HCT116 (cell line): ENCODE results near the gene PANK3. TPM values are rescaled to one million over a fixed set of nuclear protein-coding genes. Genes with fewer than 3 reads are reported as not detected.

Experiments used
- ATAC-seq: fragments of 200-7000 bp; cut with Tn5 transposase; 2 replicates; pipeline ENCODE4 v1.9.1; 2020; ENCODE audit warnings: mild to moderate bottlenecking, moderate library complexity
- BruUV-seq: library from RNA; stranded (reverse); fragments of 400-500 nt; replicated peaks from 2 replicates; lab custom pipeline; 2021; lab: Mats Ljungman, UMichigan
- CTCF ChIA-PET: fragments of 300-600 bp; sonication (Branson Sonifier 250); formaldehyde crosslinking; loops from one replicate; lab custom pipeline; 2021; ENCODE audit warnings: antibody characterized with exemption; lab: Charles Lee
- POLR2A ChIA-PET: fragments of 300-600, 350-600 bp; sonication (Branson Sonifier 250); formaldehyde crosslinking; loops from one replicate; lab custom pipeline; 2021; ENCODE audit warnings: antibody characterized with exemption; lab: Charles Lee
- RAD21 ChIA-PET, 2 experiments: fragments of 300-600 bp; sonication (Branson Sonifier 250); formaldehyde crosslinking; loops; one replicate each; lab custom pipeline; 2023; ENCODE audit warnings: low total read pairs in 2 of 2; ENCODE audit not compliant: uncharacterized antibody in 2 of 2, unreplicated experiment in 2 of 2, low non-redundant PET in 1 of 2; lab: Charles Lee
- DNase-seq: peaks from one replicate; pipeline ENCODE4 v3.0.0-alpha.2; 2010; ENCODE audit warnings: low read depth, low spot score
- H2AFZ ChIP-seq: fragments of 200-600 bp; shearing (Covaris generic), sonication (generic); 2 replicates; pipeline ENCODE4 v1.6.1; 2017; ENCODE audit warnings: low read depth, mixed run types, mixed read lengths, antibody characterized with exemption, low read length; ENCODE audit not compliant: poor library complexity, severe bottlenecking
- H3K27ac ChIP-seq: 2 replicates; pipeline ENCODE4 v1.5.1; 2012; ENCODE audit warnings: low read depth, low read length
- H3K27me3 ChIP-seq: fragments of 200-600 bp; sonication (generic); 2 replicates; pipeline ENCODE4 v1.6.1; 2016; ENCODE audit warnings: mixed run types, low read length, mixed read lengths; ENCODE audit not compliant: insufficient read depth
- H3K36me3 ChIP-seq, 2 experiments: fragments of 200-500 bp in 1 of 2; fragments of 200-600 bp in 1 of 2; sonication (Bioruptor generic) in 1 of 2; sonication (generic) in 1 of 2; 2 replicates each; pipeline versions ENCODE4 v1.5.1 to v1.6.1; 2014 to 2016; ENCODE audit warnings: low read length in 2 of 2, inconsistent platforms in 1 of 2, mixed read lengths in 1 of 2, mixed run types in 1 of 2; ENCODE audit not compliant: insufficient read depth in 2 of 2, control insufficient read depth in 1 of 2
- H3K4me1 ChIP-seq, 2 experiments: fragments of 200-600 bp in 1 of 2; sonication (generic) in 1 of 2; 2 replicates each; pipeline versions ENCODE4 v1.5.1 to v1.6.1; 2012 to 2017; ENCODE audit warnings: low read length in 2 of 2, inconsistent platforms in 1 of 2, mild to moderate bottlenecking in 1 of 2, mixed read lengths in 1 of 2, mixed run types in 1 of 2, moderate library complexity in 1 of 2; ENCODE audit not compliant: insufficient read depth in 2 of 2, control insufficient read depth in 1 of 2
- H3K4me2 ChIP-seq: fragments of 200-600 bp; sonication (generic); 2 replicates; pipeline ENCODE4 v1.6.1; 2017; ENCODE audit warnings: mixed run types, low read length, mixed read lengths
- H3K4me3 ChIP-seq, 2 experiments: fragments of 200-600 bp in 1 of 2; sonication (generic) in 1 of 2; replicated peaks in 1 of 2; 2 replicates each; pipeline ENCODE4 v1.5.1; 2011 to 2016; ENCODE audit warnings: low read length in 2 of 2, control low read depth in 1 of 2, low read depth in 1 of 2, mild to moderate bottlenecking in 1 of 2, mixed read lengths in 1 of 2, mixed run types in 1 of 2
- H3K79me2 ChIP-seq: fragments of 200-600 bp; sonication (generic); 2 replicates; pipeline ENCODE4 v1.6.1; 2017; ENCODE audit warnings: mild to moderate bottlenecking, mixed run types, low read length, moderate library complexity, mixed read lengths; ENCODE audit not compliant: insufficient read depth
- H3K9ac ChIP-seq: fragments of 200-600 bp; sonication (generic); 2 replicates; pipeline ENCODE4 v1.6.1; 2016; ENCODE audit warnings: low read length, mixed read lengths
- H3K9me2 ChIP-seq: fragments of 200-600 bp; sonication (generic), shearing (Covaris generic); 2 replicates; pipeline ENCODE4 v1.6.1; 2017; ENCODE audit warnings: mixed run types, mild to moderate bottlenecking, moderate library complexity; ENCODE audit not compliant: insufficient read depth
- H3K9me3 ChIP-seq, 2 experiments: fragments of 200-500 bp in 1 of 2; fragments of 200-600 bp in 1 of 2; sonication (Bioruptor generic) in 1 of 2; sonication (generic) in 1 of 2; 2 replicates each; pipeline ENCODE4 v1.6.1; 2014 to 2017; ENCODE audit warnings: low read length in 2 of 2, mixed read lengths in 2 of 2, inconsistent platforms in 1 of 2, low read depth in 1 of 2, mild to moderate bottlenecking in 1 of 2, mixed run types in 1 of 2, moderate library complexity in 1 of 2; ENCODE audit not compliant: control insufficient read depth in 1 of 2, insufficient read depth in 1 of 2
- H4K20me1 ChIP-seq: fragments of 200-600 bp; sonication (generic), shearing (Covaris generic); 2 replicates; pipeline ENCODE4 v1.6.1; 2017; ENCODE audit warnings: mixed run types, mild to moderate bottlenecking, moderate library complexity; ENCODE audit not compliant: insufficient read depth
- CBX3 ChIP-seq: IDR thresholded peaks from 2 replicates; pipeline ENCODE4 v1.6.1; 2012; ENCODE audit warnings: low read depth
- CEBPB ChIP-seq: IDR thresholded peaks from 2 replicates; pipeline ENCODE4 v1.6.1; 2012; ENCODE audit warnings: low read depth
- EGR1 ChIP-seq: IDR thresholded peaks from 2 replicates; pipeline ENCODE4 v1.6.1; 2012; ENCODE audit warnings: low read depth
- ELF1 ChIP-seq: IDR thresholded peaks from 2 replicates; pipeline ENCODE4 v1.6.1; 2012; ENCODE audit warnings: low read depth, borderline replicate concordance
- EZH2 ChIP-seq: fragments of 200-600 bp; sonication (generic); IDR thresholded peaks from 2 replicates; pipeline ENCODE4 v1.6.1; 2017; ENCODE audit warnings: antibody characterized with exemption, mixed run types
- EZH2phosphoT487 ChIP-seq: fragments of 200-600 bp; IDR thresholded peaks from 2 replicates; pipeline ENCODE4 v1.6.1; 2018; ENCODE audit warnings: antibody characterized with exemption, borderline replicate concordance
- RAD21 ChIP-seq: IDR thresholded peaks from 2 replicates; pipeline ENCODE4 v1.6.1; 2012; ENCODE audit warnings: low read depth, mild to moderate bottlenecking
- SIN3A ChIP-seq: IDR thresholded peaks from 2 replicates; pipeline ENCODE4 v1.6.1; 2012; ENCODE audit warnings: low read depth
- SP1 ChIP-seq: IDR thresholded peaks from 2 replicates; pipeline ENCODE4 v1.6.1; 2012; ENCODE audit warnings: low read depth
- SRF ChIP-seq: IDR thresholded peaks from 2 replicates; pipeline ENCODE4 v1.6.1; 2012; ENCODE audit warnings: low read depth
- TCF7L2 ChIP-seq: IDR thresholded peaks from 2 replicates; pipeline ENCODE4 v1.7.0; 2011; ENCODE audit warnings: borderline replicate concordance, inconsistent platforms; ENCODE audit not compliant: insufficient read depth, insufficient read length; ENCODE audit errors: extremely low read depth
- ZFX ChIP-seq: fragments of 450-650 bp; IDR thresholded peaks from 2 replicates; pipeline ENCODE4 v1.6.1; 2017
- ZNF274 ChIP-seq: fragments of 200-500 bp; sonication (Bioruptor generic); IDR thresholded peaks from 2 replicates; pipeline ENCODE4 v1.6.1; 2014; ENCODE audit warnings: mild to moderate bottlenecking, low read depth, low read length, inconsistent platforms
- intact Hi-C: fragments of 100-400 bp; cut with micrococcal nuclease; formaldehyde crosslinking; loops from 2 replicates; pipeline ENCODE4 v1.10.0; 2022
- total RNA-seq: library from RNA; stranded (reverse); gene quantifications from one replicate; pipeline ENCODE4 v1.2.1, GENCODE V29; 2021; ENCODE audit not compliant: unreplicated experiment
- TF ChIP-seq, protein P1 (sequence below): IDR thresholded peaks from 2 replicates; pipeline ENCODE4 v1.6.1; 2012
- TF ChIP-seq, protein P2 (sequence below): IDR thresholded peaks from 2 replicates; pipeline ENCODE4 v1.6.1; 2011; ENCODE audit warnings: mild to moderate bottlenecking, low read length, moderate library complexity; ENCODE audit not compliant: insufficient replicate concordance; ENCODE audit errors: extremely low read depth
- TF ChIP-seq, protein P3 (sequence below), 3 experiments: fragments of 200-600 bp in 1 of 3; sonication (generic) in 1 of 3; IDR thresholded peaks in 2 of 3; conservative IDR thresholded peaks in 1 of 3; 2 replicates each; pipeline ENCODE4 v1.5.1; 2012 to 2017; ENCODE audit warnings: low read depth in 2 of 3, low read length in 2 of 3, antibody characterized with exemption in 1 of 3, borderline replicate concordance in 1 of 3, control low read depth in 1 of 3, mild to moderate bottlenecking in 1 of 3, mixed read lengths in 1 of 3, mixed run types in 1 of 3, moderate library complexity in 1 of 3; ENCODE audit not compliant: insufficient read depth in 1 of 3

Gene PANK3
- total RNA-seq, 1 experiment from 2014 or later, result 56.5 TPM

DNA sequence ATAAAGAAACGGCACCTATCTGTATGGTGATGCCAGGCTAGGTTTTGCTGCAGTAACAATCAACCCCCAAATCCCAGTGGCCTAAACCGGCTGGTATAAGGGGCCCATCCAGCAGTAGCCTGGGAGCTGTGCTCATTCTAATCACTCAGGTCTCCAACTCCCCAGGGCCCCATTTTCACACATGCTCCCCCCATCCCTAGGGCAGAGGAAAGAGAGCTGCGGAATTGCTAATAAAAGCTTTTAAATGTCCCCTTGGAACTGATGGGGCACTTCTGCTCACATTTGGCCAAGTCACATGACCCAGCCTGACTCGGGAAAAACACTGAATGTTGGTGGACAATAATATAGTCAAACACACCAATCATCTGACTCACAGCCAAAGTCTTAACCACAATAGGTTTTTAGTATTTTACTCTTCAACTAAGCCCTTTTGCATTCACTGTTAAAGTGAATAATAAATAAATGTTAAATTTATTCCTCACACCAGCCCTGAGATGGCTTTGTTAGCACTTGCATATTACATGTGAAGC lies 48.5 kb downstream of the PANK3 start:
- H3K27me3 ChIP-seq, result no peaks in the 10 kb centered on the region
- no peaks in the 10 kb centered on the region for H3K9me2 ChIP-seq
- CTCF ChIA-PET, result no interaction called here
- no peaks in the 10 kb centered on the region for H3K4me1 ChIP-seq
- H3K4me3 ChIP-seq, result no peak overlapping the region
- no peak overlapping the region for H2AFZ ChIP-seq
- H3K9me3 ChIP-seq, result no peaks in the 10 kb centered on the region
- no peak for DNase-seq
- intact Hi-C loops, result no loop called here
- H3K79me2 ChIP-seq, result no peaks in the 10 kb centered on the region
- RAD21 ChIA-PET, result no interaction called here
- no TSS peak for BruUV-seq
- H3K36me3 ChIP-seq, result no peaks in the 10 kb centered on the region
- H3K9ac ChIP-seq, result no peak overlapping the region
- TF ChIP-seq ZFX (no peak), CBX3 (no peak), TCF7L2 (no peak), SP1 (no peak)
- H3K4me2 ChIP-seq, result no peak overlapping the region
- H4K20me1 ChIP-seq, result no peaks in the 10 kb centered on the region
- no peak for ATAC-seq
- H3K27ac ChIP-seq, result no peak overlapping the region
- POLR2A ChIA-PET, result no interaction called here

DNA sequence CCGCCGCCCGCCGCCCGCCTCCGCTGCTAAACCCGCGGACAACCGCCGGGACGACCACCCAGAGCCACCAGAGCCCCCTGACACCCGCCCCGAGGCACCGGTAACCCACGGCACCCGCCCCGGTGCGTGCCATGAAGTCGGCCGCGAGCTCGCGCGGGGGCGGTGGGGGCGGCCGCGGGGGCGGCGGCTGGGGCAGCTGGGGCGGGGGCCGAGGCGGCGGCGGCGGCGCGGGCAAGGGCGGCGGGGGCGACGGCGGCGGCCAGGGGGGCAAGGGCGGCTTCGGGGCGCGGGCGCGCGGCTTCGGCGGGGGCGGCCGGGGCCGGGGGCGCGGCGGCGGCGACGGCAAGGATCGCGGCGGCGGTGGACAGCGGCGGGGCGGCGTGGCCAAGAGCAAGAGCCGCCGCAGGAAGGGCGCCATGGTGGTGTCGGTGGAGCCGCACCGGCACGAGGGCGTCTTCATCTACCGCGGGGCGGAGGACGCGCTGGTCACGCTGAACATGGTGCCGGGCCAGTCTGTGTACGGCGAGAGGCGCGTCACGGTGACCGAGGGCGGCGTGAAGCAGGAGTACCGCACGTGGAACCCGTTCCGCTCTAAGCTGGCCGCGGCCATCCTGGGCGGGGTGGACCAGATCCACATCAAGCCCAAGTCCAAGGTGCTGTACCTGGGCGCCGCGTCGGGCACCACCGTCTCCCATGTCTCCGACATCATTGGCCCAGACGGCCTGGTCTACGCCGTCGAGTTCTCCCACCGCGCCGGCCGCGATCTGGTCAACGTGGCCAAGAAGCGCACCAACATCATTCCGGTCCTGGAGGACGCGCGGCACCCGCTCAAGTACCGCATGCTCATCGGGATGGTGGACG lies 49.6 kb downstream of the PANK3 start:
- Histone ChIP-seq H2AFZ (no peak overlapping the region), H3K9ac (no peak overlapping the region), H3K9me3 (no peaks in the 10 kb centered on the region), H3K79me2 (no peaks in the 10 kb centered on the region), H3K4me1 (no peaks in the 10 kb centered on the region), H3K36me3 (no peaks in the 10 kb centered on the region), H3K27me3 (no peaks in the 10 kb centered on the region), H4K20me1 (no peaks in the 10 kb centered on the region), H3K9me2 (no peaks in the 10 kb centered on the region), H3K27ac (no peak overlapping the region), H3K4me2 (no peak overlapping the region), H3K4me3 (no peak overlapping the region)
- no peak for DNase-seq
- POLR2A ChIA-PET, result no interaction called here
- intact Hi-C loops, result no loop called here
- no TSS peak for BruUV-seq
- CTCF ChIA-PET, result no interaction called here
- ATAC-seq, result no peak
- RAD21 ChIA-PET, result no interaction called here
- no peak for TF ChIP-seq ELF1
- TF ChIP-seq, protein P1, sequence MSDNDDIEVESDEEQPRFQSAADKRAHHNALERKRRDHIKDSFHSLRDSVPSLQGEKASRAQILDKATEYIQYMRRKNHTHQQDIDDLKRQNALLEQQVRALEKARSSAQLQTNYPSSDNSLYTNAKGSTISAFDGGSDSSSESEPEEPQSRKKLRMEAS, result no peak
- TF ChIP-seq SRF, result no peak
- no peak for TF ChIP-seq RAD21
- TF ChIP-seq SIN3A, result no peak
- TF ChIP-seq, protein P2, sequence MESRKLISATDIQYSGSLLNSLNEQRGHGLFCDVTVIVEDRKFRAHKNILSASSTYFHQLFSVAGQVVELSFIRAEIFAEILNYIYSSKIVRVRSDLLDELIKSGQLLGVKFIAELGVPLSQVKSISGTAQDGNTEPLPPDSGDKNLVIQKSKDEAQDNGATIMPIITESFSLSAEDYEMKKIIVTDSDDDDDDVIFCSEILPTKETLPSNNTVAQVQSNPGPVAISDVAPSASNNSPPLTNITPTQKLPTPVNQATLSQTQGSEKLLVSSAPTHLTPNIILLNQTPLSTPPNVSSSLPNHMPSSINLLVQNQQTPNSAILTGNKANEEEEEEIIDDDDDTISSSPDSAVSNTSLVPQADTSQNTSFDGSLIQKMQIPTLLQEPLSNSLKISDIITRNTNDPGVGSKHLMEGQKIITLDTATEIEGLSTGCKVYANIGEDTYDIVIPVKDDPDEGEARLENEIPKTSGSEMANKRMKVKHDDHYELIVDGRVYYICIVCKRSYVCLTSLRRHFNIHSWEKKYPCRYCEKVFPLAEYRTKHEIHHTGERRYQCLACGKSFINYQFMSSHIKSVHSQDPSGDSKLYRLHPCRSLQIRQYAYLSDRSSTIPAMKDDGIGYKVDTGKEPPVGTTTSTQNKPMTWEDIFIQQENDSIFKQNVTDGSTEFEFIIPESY, result no peak
- no peak for TF ChIP-seq EGR1
- no peak for TF ChIP-seq EZH2phosphoT487
- TF ChIP-seq CEBPB, result no peak
- TF ChIP-seq, protein P3, sequence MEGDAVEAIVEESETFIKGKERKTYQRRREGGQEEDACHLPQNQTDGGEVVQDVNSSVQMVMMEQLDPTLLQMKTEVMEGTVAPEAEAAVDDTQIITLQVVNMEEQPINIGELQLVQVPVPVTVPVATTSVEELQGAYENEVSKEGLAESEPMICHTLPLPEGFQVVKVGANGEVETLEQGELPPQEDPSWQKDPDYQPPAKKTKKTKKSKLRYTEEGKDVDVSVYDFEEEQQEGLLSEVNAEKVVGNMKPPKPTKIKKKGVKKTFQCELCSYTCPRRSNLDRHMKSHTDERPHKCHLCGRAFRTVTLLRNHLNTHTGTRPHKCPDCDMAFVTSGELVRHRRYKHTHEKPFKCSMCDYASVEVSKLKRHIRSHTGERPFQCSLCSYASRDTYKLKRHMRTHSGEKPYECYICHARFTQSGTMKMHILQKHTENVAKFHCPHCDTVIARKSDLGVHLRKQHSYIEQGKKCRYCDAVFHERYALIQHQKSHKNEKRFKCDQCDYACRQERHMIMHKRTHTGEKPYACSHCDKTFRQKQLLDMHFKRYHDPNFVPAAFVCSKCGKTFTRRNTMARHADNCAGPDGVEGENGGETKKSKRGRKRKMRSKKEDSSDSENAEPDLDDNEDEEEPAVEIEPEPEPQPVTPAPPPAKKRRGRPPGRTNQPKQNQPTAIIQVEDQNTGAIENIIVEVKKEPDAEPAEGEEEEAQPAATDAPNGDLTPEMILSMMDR (IDR thresholded peaks at IDR 0.05 in 2 of 3, conservative IDR thresholded peaks at IDR 0.05 in 1 of 3; ENCODE audit: borderline replicate concordance in 1 of 3, insufficient read depth in 1 of 3, low read depth in 2 of 3, low read length in 2 of 3), result no peak
- TF ChIP-seq EZH2, result no peak
- TF ChIP-seq CBX3, result no peak
- TF ChIP-seq ZNF274, result no peak
